Measurements from ENCODE around the gene LATS1. TPM values are rescaled to one million over a fixed set of nuclear protein-coding genes. Genes with fewer than 3 reads are reported as not detected.

LATS1 gene
- total and polyA plus RNA-seq, 5 donors from 2014 or later, result 8.9 to 40.9 (median 12.4) TPM

DNA sequence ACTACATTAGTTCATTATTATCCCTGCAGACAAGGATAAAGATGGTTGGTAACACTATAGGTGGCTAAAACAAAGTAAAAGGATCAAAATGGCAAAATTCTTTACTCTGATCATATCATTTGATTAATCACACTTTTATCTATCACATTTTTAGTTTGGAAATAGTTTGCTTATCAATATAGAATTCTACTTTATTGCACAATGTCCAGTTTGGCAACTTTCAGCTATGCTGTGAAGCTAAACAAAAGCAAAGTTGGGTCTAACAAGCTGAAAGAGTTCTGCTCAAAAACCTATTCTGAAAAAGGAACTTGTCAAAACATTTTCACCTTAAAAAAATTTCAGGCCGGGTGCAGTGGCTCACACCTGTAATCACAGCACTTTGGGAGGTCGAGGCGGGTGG is 7.9 kb upstream of the LATS1 start:
- DNase-seq, result no peak
- H3K4me3 ChIP-seq (ENCODE audit: low read depth, low read length), result no peak overlapping the region
- Mint-ChIP-seq H3K4me3 (no peak overlapping the region), H3K9me3 (no peaks in the 10 kb centered on the region), H3K36me3 (peaks cover 16% of the 10 kb centered on the region), H3K27me3 (no peaks in the 10 kb centered on the region), H3K27ac (no peak overlapping the region), H3K4me1 (peaks cover 4 to 21% (median 11%) of the 10 kb centered on the region in 4 donors)
- H3K36me3 ChIP-seq (ENCODE audit: control insufficient read depth, insufficient read depth, low read length), result peaks cover 39% of the 10 kb centered on the region
- H3K4me1 ChIP-seq (ENCODE audit: control insufficient read depth, insufficient read depth, low read length, poor library complexity, severe bottlenecking), result no peaks in the 10 kb centered on the region
- H3K27me3 ChIP-seq (ENCODE audit: control insufficient read depth, insufficient read depth, low read length), result no peaks in the 10 kb centered on the region
- ATAC-seq (ENCODE audit: low read depth in 2 of 2), result no peak
- no peaks in the 10 kb centered on the region for H3K9me3 ChIP-seq (ENCODE audit: control insufficient read depth in 2 of 2, low read length in 2 of 2)
- no peak overlapping the region for H3K27ac ChIP-seq (ENCODE audit: insufficient read depth, low read length, poor library complexity, severe bottlenecking)

DNA sequence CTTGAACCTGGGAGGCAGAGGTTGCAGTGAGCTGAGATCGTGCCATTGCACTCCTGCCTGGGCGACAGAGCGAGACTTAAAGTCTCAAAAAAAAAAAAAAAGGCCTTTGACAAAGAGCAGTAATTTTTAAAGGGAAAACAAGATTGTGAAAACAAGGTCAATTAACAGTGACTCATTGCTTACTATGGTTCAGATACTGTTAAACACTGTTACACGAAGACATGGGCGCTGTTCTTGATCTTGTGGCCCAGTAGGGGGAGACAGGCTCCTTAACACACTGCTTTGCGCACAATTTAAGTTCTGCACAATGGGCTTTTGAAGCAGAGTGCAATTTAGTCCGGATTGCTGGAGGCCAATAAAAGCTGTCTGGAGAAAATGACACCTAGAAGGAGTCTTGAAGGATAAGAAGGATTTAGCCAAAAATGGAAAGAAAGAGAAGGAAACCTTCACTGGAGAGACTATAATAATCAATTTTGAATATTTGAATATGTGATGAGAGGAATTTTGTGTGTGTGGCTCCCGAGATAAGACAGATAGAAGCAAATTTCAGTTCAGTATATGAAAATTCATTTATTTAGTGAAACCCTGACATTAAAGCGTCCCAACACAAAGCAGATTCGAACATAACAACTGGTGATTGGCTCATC is 6.0 kb upstream of the LATS1 start:
- ATAC-seq (ENCODE audit: low read depth in 2 of 2) (peak; percentile 90), DNase-seq (peak in 2 of 3 donors; percentile 42 to 80)
- no peaks in the 10 kb centered on the region for H3K9me3 Mint-ChIP-seq
- Histone ChIP-seq H3K36me3 (ENCODE audit: control insufficient read depth, insufficient read depth, low read length) (peaks cover 20% of the 10 kb centered on the region), H3K4me3 (ENCODE audit: low read depth, low read length) (no peak overlapping the region), H3K27ac (ENCODE audit: insufficient read depth, low read length, poor library complexity, severe bottlenecking) (no peak overlapping the region), H3K4me1 (ENCODE audit: control insufficient read depth, insufficient read depth, low read length, poor library complexity, severe bottlenecking) (peaks cover under 1% of the 10 kb centered on the region), H3K27me3 (ENCODE audit: control insufficient read depth, insufficient read depth, low read length) (no peaks in the 10 kb centered on the region), H3K9me3 (ENCODE audit: control insufficient read depth in 2 of 2, low read length in 2 of 2) (no peaks in the 10 kb centered on the region)
- peak overlapping the region in 2 of 4 donors; percentile 0 to 12 for H3K4me3 Mint-ChIP-seq
- no peak overlapping the region for H3K27ac Mint-ChIP-seq
- H3K27me3 Mint-ChIP-seq, result no peaks in the 10 kb centered on the region
- peaks cover 16% of the 10 kb centered on the region for H3K36me3 Mint-ChIP-seq
- peaks cover 4 to 22% (median 14%) of the 10 kb centered on the region in 4 donors for H3K4me1 Mint-ChIP-seq

DNA sequence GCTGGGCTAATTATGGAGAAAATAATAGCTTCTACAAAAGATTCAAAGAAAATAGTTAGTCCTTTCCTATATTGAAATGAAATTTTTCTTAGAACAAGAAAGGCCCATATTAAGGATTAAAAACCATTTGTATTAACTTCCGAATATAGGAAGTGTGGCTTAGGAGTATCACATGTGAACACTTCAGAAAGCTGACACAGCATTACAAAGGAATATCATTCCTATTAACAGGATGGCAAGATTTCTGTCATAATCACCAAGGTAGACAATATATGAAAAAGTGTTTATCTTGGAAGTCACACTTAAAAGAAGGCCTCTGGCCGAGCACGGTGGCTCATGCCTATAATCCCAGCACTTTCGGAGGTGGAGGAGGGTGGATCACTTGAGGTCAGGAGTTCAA is 5.4 kb upstream of the LATS1 start:
- no peak overlapping the region for H3K4me3 ChIP-seq (ENCODE audit: low read depth, low read length)
- DNase-seq (no peak), ATAC-seq (ENCODE audit: low read depth in 2 of 2) (no peak)
- Mint-ChIP-seq H3K4me1 (peaks cover 4 to 20% (median 15%) of the 10 kb centered on the region in 4 donors), H3K36me3 (peaks cover 11% of the 10 kb centered on the region), H3K27ac (no peak overlapping the region), H3K27me3 (no peaks in the 10 kb centered on the region), H3K9me3 (no peaks in the 10 kb centered on the region), H3K4me3 (no peak overlapping the region)
- no peaks in the 10 kb centered on the region for H3K27me3 ChIP-seq (ENCODE audit: control insufficient read depth, insufficient read depth, low read length)
- peaks cover 14% of the 10 kb centered on the region for H3K36me3 ChIP-seq (ENCODE audit: control insufficient read depth, insufficient read depth, low read length)
- no peaks in the 10 kb centered on the region for H3K9me3 ChIP-seq (ENCODE audit: control insufficient read depth in 2 of 2, low read length in 2 of 2)
- no peak overlapping the region for H3K27ac ChIP-seq (ENCODE audit: insufficient read depth, low read length, poor library complexity, severe bottlenecking)
- peaks cover 7% of the 10 kb centered on the region for H3K4me1 ChIP-seq (ENCODE audit: control insufficient read depth, insufficient read depth, low read length, poor library complexity, severe bottlenecking)

DNA sequence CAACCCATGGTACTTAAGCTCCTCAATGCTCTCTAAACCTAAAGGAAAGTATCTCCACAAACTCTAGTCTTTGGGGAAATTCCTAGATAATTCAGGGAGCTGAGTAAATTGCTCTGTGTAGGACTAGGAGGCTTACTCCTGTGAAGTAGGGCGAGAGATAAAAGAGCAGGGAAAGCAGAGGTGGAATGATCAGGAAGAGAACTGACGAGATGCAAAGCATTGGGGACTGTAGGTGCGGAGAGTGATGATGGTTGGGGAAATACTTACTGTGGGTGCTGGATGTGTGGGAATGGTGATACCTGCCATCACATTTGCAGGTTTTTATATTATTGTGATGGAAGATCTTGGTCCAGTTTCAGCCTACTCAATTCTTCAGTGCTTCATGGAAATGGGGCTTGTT is 1.6 kb upstream of the LATS1 start:
- no peak overlapping the region for H3K4me3 ChIP-seq (ENCODE audit: low read depth, low read length)
- Mint-ChIP-seq H3K4me3 (peak overlapping the region; percentile 63 to 98 (median 85)), H3K4me1 (peaks cover 23 to 41% (median 27%) of the 10 kb centered on the region in 4 donors), H3K9me3 (no peaks in the 10 kb centered on the region), H3K27me3 (no peaks in the 10 kb centered on the region), H3K36me3 (peaks cover 3% of the 10 kb centered on the region), H3K27ac (peak overlapping the region in 2 of 3 donors; percentile 42 to 45)
- no peak for DNase-seq
- H3K27ac ChIP-seq (ENCODE audit: insufficient read depth, low read length, poor library complexity, severe bottlenecking), result no peak overlapping the region
- no peak for ATAC-seq (ENCODE audit: low read depth in 2 of 2)
- no peaks in the 10 kb centered on the region for H3K27me3 ChIP-seq (ENCODE audit: control insufficient read depth, insufficient read depth, low read length)
- H3K9me3 ChIP-seq (ENCODE audit: control insufficient read depth in 2 of 2, low read length in 2 of 2), result no peaks in the 10 kb centered on the region
- H3K36me3 ChIP-seq (ENCODE audit: control insufficient read depth, insufficient read depth, low read length), result no peaks in the 10 kb centered on the region
- peaks cover 35% of the 10 kb centered on the region for H3K4me1 ChIP-seq (ENCODE audit: control insufficient read depth, insufficient read depth, low read length, poor library complexity, severe bottlenecking)

DNA sequence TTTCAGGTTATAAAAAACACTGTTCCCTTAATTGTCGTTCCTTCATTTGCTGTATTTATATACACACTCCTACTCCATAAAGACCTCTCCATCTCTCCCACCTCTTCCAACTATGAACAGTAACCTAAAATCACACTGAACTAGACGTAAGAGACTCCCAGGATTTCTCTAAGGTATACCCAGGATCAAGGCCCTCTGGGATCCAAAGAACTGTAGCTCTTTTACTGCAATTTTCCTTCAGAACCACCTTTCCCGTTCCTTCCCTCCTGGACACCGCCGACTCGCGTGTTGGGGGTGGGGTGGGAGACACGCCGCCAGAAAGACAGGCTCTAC is 680 bp downstream of the LATS1 start:
- Histone ChIP-seq H3K27ac (ENCODE audit: insufficient read depth, low read length, poor library complexity, severe bottlenecking) (peak overlapping the region; percentile 91), H3K36me3 (ENCODE audit: control insufficient read depth, insufficient read depth, low read length) (no peaks in the 10 kb centered on the region), H3K9me3 (ENCODE audit: control insufficient read depth in 2 of 2, low read length in 2 of 2) (no peaks in the 10 kb centered on the region), H3K27me3 (ENCODE audit: control insufficient read depth, insufficient read depth, low read length) (no peaks in the 10 kb centered on the region), H3K4me3 (ENCODE audit: low read depth, low read length) (peak overlapping the region; percentile 87), H3K4me1 (ENCODE audit: control insufficient read depth, insufficient read depth, low read length, poor library complexity, severe bottlenecking) (peaks cover 41% of the 10 kb centered on the region)
- H3K36me3 Mint-ChIP-seq, result no peaks in the 10 kb centered on the region
- peaks cover 29 to 51% (median 30%) of the 10 kb centered on the region in 4 donors for H3K4me1 Mint-ChIP-seq
- no peak for ATAC-seq (ENCODE audit: low read depth in 2 of 2)
- no peaks in the 10 kb centered on the region for H3K9me3 Mint-ChIP-seq
- no peak for DNase-seq
- H3K4me3 Mint-ChIP-seq, result peak overlapping the region; percentile 93 to 95 (median 93)
- peak overlapping the region; percentile 93 to 98 (median 95) for H3K27ac Mint-ChIP-seq
- H3K27me3 Mint-ChIP-seq, result no peaks in the 10 kb centered on the region

DNA sequence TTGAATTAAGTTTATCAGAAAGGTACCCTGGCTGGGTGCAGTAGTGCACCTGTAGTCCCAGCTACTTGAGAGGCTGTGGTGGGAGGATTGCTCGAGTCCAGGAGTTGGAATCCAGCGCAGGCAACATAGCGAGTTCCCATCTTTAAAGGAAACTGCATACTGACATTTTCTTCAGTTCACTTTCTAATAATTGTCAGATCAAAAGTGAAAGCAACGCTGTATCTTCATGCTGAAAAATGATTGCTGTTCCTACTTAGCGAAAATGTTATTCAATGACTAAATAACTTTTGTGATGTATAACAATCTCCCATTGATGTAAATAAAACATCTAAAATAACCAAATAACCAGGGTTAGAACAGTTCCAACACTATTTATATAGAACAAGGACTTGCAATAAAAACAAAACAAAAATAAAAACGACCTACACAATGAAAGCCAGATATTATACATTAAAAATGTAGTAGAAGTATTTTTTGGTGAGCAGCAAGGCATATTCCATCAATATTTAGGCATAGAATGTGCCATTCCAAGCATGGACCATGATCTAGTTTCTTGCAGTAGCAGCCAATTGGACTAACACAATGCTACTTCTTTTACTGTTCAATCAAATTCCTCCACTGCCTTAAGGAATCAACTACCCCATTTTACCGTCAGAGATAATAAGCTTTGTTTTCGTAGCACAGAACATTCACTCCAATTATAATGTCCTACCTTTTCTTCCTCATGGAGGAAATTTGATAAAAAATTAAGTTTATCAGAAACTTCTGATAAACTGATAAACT is 1.5 kb downstream of the LATS1 start:
- Histone ChIP-seq H3K4me1 (ENCODE audit: control insufficient read depth, insufficient read depth, low read length, poor library complexity, severe bottlenecking) (peaks cover 44% of the 10 kb centered on the region), H3K36me3 (ENCODE audit: control insufficient read depth, insufficient read depth, low read length) (peaks cover 3% of the 10 kb centered on the region), H3K27ac (ENCODE audit: insufficient read depth, low read length, poor library complexity, severe bottlenecking) (peak overlapping the region; percentile 91), H3K9me3 (ENCODE audit: control insufficient read depth in 2 of 2, low read length in 2 of 2) (no peaks in the 10 kb centered on the region), H3K27me3 (ENCODE audit: control insufficient read depth, insufficient read depth, low read length) (no peaks in the 10 kb centered on the region), H3K4me3 (ENCODE audit: low read depth, low read length) (peak overlapping the region; percentile 87)
- Mint-ChIP-seq H3K4me3 (peak overlapping the region; percentile 93 to 95 (median 93)), H3K27me3 (no peaks in the 10 kb centered on the region), H3K27ac (peak overlapping the region; percentile 87 to 93 (median 88)), H3K4me1 (peaks cover 30 to 57% (median 34%) of the 10 kb centered on the region in 4 donors), H3K36me3 (no peaks in the 10 kb centered on the region), H3K9me3 (no peaks in the 10 kb centered on the region)
- no peak for ATAC-seq (ENCODE audit: low read depth in 2 of 2)
- DNase-seq, result peak in 2 of 3 donors; percentile 9 to 59

DNA sequence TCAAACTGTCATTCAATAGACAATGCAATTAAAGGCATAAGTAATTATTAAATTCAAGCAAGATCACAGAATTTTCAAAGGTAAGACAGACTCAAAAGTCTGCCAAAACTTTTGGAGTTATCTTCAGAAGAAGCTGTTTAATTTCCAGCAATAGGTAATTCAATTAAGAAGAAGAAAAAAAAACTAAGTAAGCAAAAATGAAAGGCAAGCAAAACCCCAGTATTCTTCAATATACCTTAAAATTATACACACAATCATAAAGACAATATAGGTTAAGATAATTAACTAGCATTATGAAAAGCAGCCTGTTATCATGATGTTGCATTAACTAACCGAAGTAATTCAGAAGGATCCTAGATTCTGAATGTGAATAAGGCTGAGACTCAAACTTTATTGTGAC is 3.5 kb downstream of the LATS1 start:
- Histone ChIP-seq H3K27ac (ENCODE audit: insufficient read depth, low read length, poor library complexity, severe bottlenecking) (no peak overlapping the region), H3K4me1 (ENCODE audit: control insufficient read depth, insufficient read depth, low read length, poor library complexity, severe bottlenecking) (peaks cover 45% of the 10 kb centered on the region), H3K9me3 (ENCODE audit: control insufficient read depth in 2 of 2, low read length in 2 of 2) (no peaks in the 10 kb centered on the region), H3K4me3 (ENCODE audit: low read depth, low read length) (no peak overlapping the region), H3K27me3 (ENCODE audit: control insufficient read depth, insufficient read depth, low read length) (no peaks in the 10 kb centered on the region), H3K36me3 (ENCODE audit: control insufficient read depth, insufficient read depth, low read length) (peaks cover 3% of the 10 kb centered on the region)
- peak overlapping the region in 2 of 4 donors; percentile 15 to 44 for H3K4me3 Mint-ChIP-seq
- H3K27ac Mint-ChIP-seq, result no peak overlapping the region
- ATAC-seq (ENCODE audit: low read depth in 2 of 2) (no peak), DNase-seq (no peak)
- no peaks in the 10 kb centered on the region for H3K36me3 Mint-ChIP-seq
- H3K9me3 Mint-ChIP-seq, result no peaks in the 10 kb centered on the region
- H3K27me3 Mint-ChIP-seq, result no peaks in the 10 kb centered on the region
- H3K4me1 Mint-ChIP-seq, result peaks cover 41 to 71% (median 50%) of the 10 kb centered on the region in 4 donors
